Caco-2 (cell line): ENCODE measurements around the gene TAS1R3. TPM values are rescaled to one million over a fixed set of nuclear protein-coding genes. Genes with fewer than 3 reads are reported as not detected.

Experiments
- BruUV-seq: library from RNA; stranded (reverse); fragments of 400-500 nt; replicated peaks from 2 replicates; lab custom pipeline; 2021; lab: Mats Ljungman, UMichigan
- CTCF ChIA-PET: fragments of 300-600 bp; sonication (Branson Sonifier 250); formaldehyde crosslinking; loops from one replicate; lab custom pipeline; 2022; ENCODE audit warnings: antibody characterized with exemption; lab: Charles Lee
- POLR2A ChIA-PET: fragments of 300-600 bp; sonication (Branson Sonifier 250); formaldehyde crosslinking; loops from one replicate; lab custom pipeline; 2022; ENCODE audit warnings: antibody characterized with exemption; lab: Charles Lee
- DNase-seq, 2 experiments: peaks; one replicate each; pipeline versions ENCODE4 v3.0.0 to v3.0.0-alpha.2; 2020 to 2022
- H3K27me3 ChIP-seq: replicated peaks from 2 replicates; pipeline ENCODE4 v1.6.0; 2011; ENCODE audit warnings: low read length; ENCODE audit not compliant: control insufficient read depth, insufficient read depth
- H3K36me3 ChIP-seq: 2 replicates; pipeline ENCODE4 v1.5.1; 2011; ENCODE audit warnings: low read length; ENCODE audit not compliant: control insufficient read depth, insufficient read depth
- H3K4me1 ChIP-seq: fragments of 250-450 bp; sonication (Bioruptor Pico); 2 replicates; pipeline ENCODE4 v1.5.1; 2020; ENCODE audit warnings: mild to moderate bottlenecking
- H3K4me3 ChIP-seq: 2 replicates; pipeline ENCODE4 v1.5.1; 2011; ENCODE audit warnings: low read depth, mild to moderate bottlenecking, control low read depth, low read length
- H3K9me3 ChIP-seq: fragments of 250-450 bp; sonication (Bioruptor Pico); 2 replicates; pipeline ENCODE4 v1.5.1; 2020; ENCODE audit warnings: mild to moderate bottlenecking, moderate library complexity
- H3K27ac Mint-ChIP-seq: one replicate; pipeline ENCODE4 v1.8.0; 2022; ENCODE audit warnings: mixed read lengths; ENCODE audit not compliant: unreplicated experiment
- H3K27me3 Mint-ChIP-seq: one replicate; pipeline ENCODE4 v1.8.0; 2022; ENCODE audit warnings: mixed read lengths; ENCODE audit not compliant: insufficient read depth, unreplicated experiment
- H3K36me3 Mint-ChIP-seq: one replicate; pipeline ENCODE4 v1.8.0; 2022; ENCODE audit warnings: mild to moderate bottlenecking, mixed read lengths; ENCODE audit not compliant: insufficient read depth, unreplicated experiment
- H3K4me1 Mint-ChIP-seq: one replicate; pipeline ENCODE4 v1.8.0; 2022; ENCODE audit warnings: low read depth, mixed read lengths; ENCODE audit not compliant: unreplicated experiment
- H3K4me3 Mint-ChIP-seq: one replicate; pipeline ENCODE4 v1.8.0; 2022; ENCODE audit warnings: mild to moderate bottlenecking, moderate library complexity, mixed read lengths; ENCODE audit not compliant: unreplicated experiment
- H3K9me3 Mint-ChIP-seq: one replicate; pipeline ENCODE4 v1.8.0; 2022; ENCODE audit warnings: mixed read lengths; ENCODE audit not compliant: unreplicated experiment
- CTCF ChIP-seq, 2 experiments: fragments of 200-600 bp in 1 of 2; IDR thresholded peaks; 1 replicate in 1 of 2; 2 replicates in 1 of 2; pipeline versions ENCODE4 v1.5.1 to v1.8.0; 2011 to 2022; ENCODE audit warnings: antibody characterized with exemption in 1 of 2, control low read depth in 1 of 2, inconsistent platforms in 1 of 2, low read depth in 1 of 2, low read length in 1 of 2, mild to moderate bottlenecking in 1 of 2, moderate library complexity in 1 of 2; ENCODE audit not compliant: insufficient read depth in 1 of 2, severe bottlenecking in 1 of 2, unreplicated experiment in 1 of 2
- intact Hi-C: fragments of 100-400 bp; cut with micrococcal nuclease; formaldehyde crosslinking; loops from one replicate; pipeline ENCODE4 v1.10.0; 2022; ENCODE audit not compliant: unreplicated experiment
- total RNA-seq: library from RNA; stranded (reverse); gene quantifications from 2 replicates; pipeline ENCODE4 v1.2.3, GENCODE V29; 2022

The TAS1R3 gene
- total RNA-seq, 1 experiment from 2014 or later = 0.29 TPM

DNA sequence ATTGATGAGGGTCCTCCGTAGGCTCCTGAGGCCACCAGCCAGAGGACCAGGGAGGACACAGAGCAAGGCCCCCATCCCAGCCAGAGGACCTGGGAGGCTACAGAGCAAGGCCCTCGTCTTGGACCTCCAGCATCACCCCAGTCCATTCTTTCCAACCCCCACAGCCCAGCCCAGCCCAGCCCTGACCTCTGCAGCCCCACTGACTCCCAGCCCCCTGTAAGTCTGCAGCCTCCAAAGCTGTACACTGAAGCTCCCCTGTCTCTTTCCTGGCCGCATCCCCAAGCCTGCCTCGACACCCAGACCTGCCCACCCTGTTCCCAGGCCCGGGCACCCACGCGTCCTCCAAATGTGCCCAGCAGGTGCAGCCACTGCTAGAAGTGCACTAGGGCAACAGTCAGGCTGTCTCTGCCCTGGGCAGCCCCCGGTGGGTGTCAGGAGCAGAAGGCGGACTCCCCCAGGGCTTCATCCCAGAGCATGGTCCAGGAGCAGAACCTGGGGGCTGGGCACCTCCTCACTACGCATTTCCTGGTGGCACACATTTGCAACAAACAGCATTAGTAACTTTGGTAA is 16.0 kb downstream of the TAS1R3 start:
- no peaks in the 10 kb centered on the region; the same call in 1 of the 2 replicates for H3K36me3 ChIP-seq
- H3K4me3 ChIP-seq = no peak overlapping the region
- BruUV-seq = TSS peak; percentile 56
- H3K4me1 Mint-ChIP-seq = no peaks in the 10 kb centered on the region
- CTCF ChIA-PET = no interaction called here
- H3K4me3 Mint-ChIP-seq = no peak overlapping the region
- no peaks in the 10 kb centered on the region for H3K9me3 Mint-ChIP-seq
- H3K9me3 ChIP-seq = no peaks in the 10 kb centered on the region
- H3K27ac Mint-ChIP-seq = no peak overlapping the region
- no peak for TF ChIP-seq CTCF (IDR thresholded peaks at IDR 0.05; ENCODE audit: insufficient read depth in 1 of 2, low read depth in 1 of 2, low read length in 1 of 2, severe bottlenecking in 1 of 2, unreplicated experiment in 1 of 2)
- H3K27me3 ChIP-seq = no peaks in the 10 kb centered on the region
- intact Hi-C loops = loop anchor here (10.0 kb wide), 1 partner anchor 158 kb away; no protein-coding TSS in a partner anchor
- peaks cover 10% of the 10 kb centered on the region for H3K36me3 Mint-ChIP-seq
- POLR2A ChIA-PET = no interaction called here
- DNase-seq = no peak
- peaks cover 14% of the 10 kb centered on the region for H3K4me1 ChIP-seq
- no peaks in the 10 kb centered on the region for H3K27me3 Mint-ChIP-seq

DNA sequence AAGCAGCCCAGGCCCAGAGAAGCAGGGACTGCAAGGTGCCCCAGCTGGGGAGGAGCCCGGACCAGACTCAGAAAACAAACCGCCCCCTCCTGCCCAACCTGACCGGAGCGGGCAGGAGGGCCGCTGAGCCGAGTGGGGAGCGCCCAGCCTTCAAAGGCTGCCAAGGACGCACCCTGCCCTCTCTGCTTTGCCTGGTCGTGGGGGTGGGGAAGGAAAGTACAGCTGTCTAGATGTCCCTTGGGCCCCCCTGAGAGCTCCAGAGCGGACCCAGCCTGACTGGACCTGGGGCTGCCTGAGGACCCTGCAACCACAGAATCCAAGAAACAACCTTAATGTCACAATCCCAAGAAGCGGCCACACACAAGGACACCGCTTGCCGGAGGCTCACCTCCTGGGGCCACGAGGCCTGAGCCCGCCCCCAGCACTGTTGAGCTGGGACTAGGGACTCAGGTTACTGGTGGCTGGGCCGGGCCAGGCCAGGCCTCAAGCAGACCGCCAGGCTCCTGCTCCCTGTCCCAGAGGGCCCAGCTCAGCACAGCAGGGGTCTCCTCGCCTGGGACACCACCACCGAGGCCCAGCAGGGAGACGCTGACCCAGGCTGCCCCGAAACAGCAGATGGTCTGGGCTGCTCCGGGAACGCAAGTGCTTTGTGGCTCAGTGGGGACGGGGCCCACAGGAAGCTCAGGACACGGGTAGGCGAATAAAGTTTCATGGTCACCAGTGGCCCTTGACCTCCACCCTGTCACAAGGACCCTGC is 16.8 kb downstream of the TAS1R3 start:
- no peak for DNase-seq
- CTCF ChIA-PET = interaction anchor here (0.9 to 1.3 kb wide), 2 partner anchors 28 to 43 kb away, joined by 3 to 4 read pairs; no protein-coding TSS in a partner anchor
- POLR2A ChIA-PET = interaction anchor here (0.5 to 0.9 kb wide), 2 partner anchors 28 to 74 kb away, joined by 3 to 4 read pairs; partner anchors contain the start of gene AURKAIP1

More for the DNA sequence above, 16.8 kb downstream of the TAS1R3 start:
- H3K4me3 Mint-ChIP-seq = peak overlapping the region; percentile 70
- Histone ChIP-seq H3K27me3 (no peaks in the 10 kb centered on the region), H3K4me3 (peak overlapping the region; percentile 79), H3K9me3 (no peaks in the 10 kb centered on the region), H3K36me3 (no peaks in the 10 kb centered on the region; the same call in 1 of the 2 replicates), H3K4me1 (peaks cover 14% of the 10 kb centered on the region)
- no peaks in the 10 kb centered on the region for H3K4me1 Mint-ChIP-seq
- peaks cover 13% of the 10 kb centered on the region for H3K36me3 Mint-ChIP-seq
- no peaks in the 10 kb centered on the region for H3K27me3 Mint-ChIP-seq
- H3K27ac Mint-ChIP-seq = no peak overlapping the region
- intact Hi-C loops = loop anchor here (10.0 kb wide), 1 partner anchor 157 kb away; no protein-coding TSS in a partner anchor
- no TSS peak for BruUV-seq
- no peak for TF ChIP-seq CTCF (IDR thresholded peaks at IDR 0.05; ENCODE audit: insufficient read depth in 1 of 2, low read depth in 1 of 2, low read length in 1 of 2, severe bottlenecking in 1 of 2, unreplicated experiment in 1 of 2)
- H3K9me3 Mint-ChIP-seq = no peaks in the 10 kb centered on the region
